ENCODE measurements around the gene PRKCG.

- TF ChIP-seq POLR2A (IDR thresholded peaks at IDR 0.05) = no peak
- no peak for TF ChIP-seq CTCF (IDR thresholded peaks at IDR 0.05)
Measured at GRCh38 chr19:53910170-53910518, 28.1 kb downstream of the PRKCG start.

Measured in body of pancreas (tissue), 4 donors.